GM12801 (cell line): ENCODE results near the gene VASN.

Source experiments
- TF ChIP-seq, protein P1 (sequence below): IDR thresholded peaks from one replicate; pipeline ENCODE4 v1.5.1; 2011; ENCODE audit warnings: control low read depth; ENCODE audit not compliant: insufficient read length; ENCODE audit errors: extremely low read depth

VASN gene

DNA sequence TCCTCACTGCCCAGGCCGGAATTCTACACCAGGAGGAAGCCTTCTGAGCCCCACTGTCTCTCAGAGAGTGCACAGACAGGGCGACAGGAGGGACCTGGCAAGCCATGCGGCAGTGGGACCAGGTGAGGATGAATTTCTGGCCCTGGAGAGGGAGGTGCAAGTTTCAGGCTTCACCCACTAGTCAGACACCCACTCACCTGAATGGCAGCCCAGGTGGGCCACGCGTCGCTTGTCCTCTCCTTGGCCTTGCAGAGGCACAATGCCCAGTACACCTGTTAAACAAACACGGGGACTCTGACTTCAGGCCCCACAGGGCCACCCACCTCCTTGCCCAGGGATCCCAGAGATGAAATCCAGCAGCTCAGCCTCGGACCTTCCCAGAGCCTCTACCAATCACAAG is 40.5 kb downstream of the VASN start:
- TF ChIP-seq, protein P1, sequence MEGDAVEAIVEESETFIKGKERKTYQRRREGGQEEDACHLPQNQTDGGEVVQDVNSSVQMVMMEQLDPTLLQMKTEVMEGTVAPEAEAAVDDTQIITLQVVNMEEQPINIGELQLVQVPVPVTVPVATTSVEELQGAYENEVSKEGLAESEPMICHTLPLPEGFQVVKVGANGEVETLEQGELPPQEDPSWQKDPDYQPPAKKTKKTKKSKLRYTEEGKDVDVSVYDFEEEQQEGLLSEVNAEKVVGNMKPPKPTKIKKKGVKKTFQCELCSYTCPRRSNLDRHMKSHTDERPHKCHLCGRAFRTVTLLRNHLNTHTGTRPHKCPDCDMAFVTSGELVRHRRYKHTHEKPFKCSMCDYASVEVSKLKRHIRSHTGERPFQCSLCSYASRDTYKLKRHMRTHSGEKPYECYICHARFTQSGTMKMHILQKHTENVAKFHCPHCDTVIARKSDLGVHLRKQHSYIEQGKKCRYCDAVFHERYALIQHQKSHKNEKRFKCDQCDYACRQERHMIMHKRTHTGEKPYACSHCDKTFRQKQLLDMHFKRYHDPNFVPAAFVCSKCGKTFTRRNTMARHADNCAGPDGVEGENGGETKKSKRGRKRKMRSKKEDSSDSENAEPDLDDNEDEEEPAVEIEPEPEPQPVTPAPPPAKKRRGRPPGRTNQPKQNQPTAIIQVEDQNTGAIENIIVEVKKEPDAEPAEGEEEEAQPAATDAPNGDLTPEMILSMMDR: no peak

- TF ChIP-seq, protein P1: no peak
Measured at GRCh38 chr16:4412854-4413253, 41.2 kb downstream of the VASN start.

GRCh38 chr16:4414187-4414917 is 42.7 kb downstream of the VASN start:
- TF ChIP-seq, protein P1: no peak

GRCh38 chr16:4415538-4416199 is 44.0 kb downstream of the VASN start:
- TF ChIP-seq, protein P1: no peak

- TF ChIP-seq, protein P1: no peak
Measured at GRCh38 chr16:4416200-4417032, 44.8 kb downstream of the VASN start, which contains the start of gene CORO7. TSS of gene CORO7 (minus strand) at chr16:4416596. CDS start at chr16:4416518, 78 bp downstream.

DNA sequence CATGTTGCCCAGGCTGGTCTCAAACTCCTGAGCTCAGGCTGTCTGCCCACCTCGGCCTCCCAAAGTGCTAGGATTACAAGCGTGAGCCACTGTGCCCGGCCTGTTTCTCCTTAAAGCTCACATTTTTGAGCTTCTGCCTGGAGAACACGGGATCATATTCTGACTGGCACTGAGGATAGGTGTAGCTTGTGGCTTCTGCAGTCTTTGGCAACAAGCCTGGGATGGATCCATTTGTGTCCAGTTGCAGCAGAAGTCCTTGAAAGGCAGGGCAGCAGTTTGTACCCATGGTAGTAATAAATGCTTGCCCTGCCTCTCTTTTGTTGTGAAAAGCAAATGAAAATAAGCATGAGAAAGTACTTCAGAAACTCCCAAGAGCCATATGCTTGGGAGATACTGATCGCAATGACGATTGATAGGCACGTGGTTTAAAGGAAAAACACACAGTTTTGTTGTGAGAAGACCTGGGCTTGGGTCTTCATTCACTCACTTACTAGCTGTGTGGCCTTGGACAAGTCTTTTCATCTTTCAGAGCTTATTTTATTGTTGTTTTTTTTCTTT is 47.8 kb downstream of the VASN start:
- TF ChIP-seq, protein P1: no peak
